Erythroblast (primary cell): ENCODE results near the gene CHMP4B.

ENCODE experiments used
- GATA1 ChIP-seq: IDR thresholded peaks from 2 replicates; pipeline ENCODE4 v1.6.1; 2011; ENCODE audit warnings: low read depth, mild to moderate bottlenecking, control low read depth, low read length, moderate library complexity
- POLR2A ChIP-seq: IDR thresholded peaks from 2 replicates; pipeline ENCODE4 v1.6.1; 2011; ENCODE audit warnings: mild to moderate bottlenecking, low read length

DNA sequence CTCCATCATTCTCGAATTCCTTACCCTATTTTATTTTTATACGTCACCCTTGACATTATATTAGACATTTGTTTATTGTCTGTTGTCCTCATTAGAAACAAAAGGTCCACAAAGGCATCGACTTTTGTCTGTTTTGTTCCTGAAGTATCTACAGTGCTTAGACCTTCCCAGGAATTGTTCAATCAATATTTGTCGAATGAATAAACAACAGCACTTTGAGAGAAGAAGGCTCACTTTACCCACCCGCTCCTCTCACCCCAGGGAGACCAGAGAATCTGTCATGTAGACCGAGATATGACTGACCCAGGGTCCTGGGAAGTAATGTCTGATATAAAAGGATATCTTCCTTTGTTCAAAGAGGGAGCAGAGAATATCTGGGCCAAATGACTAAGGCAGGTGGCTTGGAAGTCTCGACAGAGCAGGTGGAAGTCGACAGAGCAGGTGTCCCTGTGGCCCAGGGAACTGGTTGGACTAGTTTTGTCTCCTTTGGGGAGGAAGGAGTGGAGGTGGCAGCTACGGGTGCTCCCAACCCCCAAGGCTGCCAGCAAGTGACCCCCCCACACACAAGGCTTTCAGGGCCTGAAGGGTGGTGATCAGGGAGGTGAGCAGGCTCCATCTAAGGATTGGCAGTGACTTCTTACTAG, 14.8 kb upstream of the CHMP4B start:
- no peak for TF ChIP-seq POLR2A
- no peak for TF ChIP-seq GATA1
